ENCODE measurements around the gene BCAM.
A peak's percentile ranks its signal among the peaks of the same experiment; 100 is the strongest.

The BCAM gene

DNA sequence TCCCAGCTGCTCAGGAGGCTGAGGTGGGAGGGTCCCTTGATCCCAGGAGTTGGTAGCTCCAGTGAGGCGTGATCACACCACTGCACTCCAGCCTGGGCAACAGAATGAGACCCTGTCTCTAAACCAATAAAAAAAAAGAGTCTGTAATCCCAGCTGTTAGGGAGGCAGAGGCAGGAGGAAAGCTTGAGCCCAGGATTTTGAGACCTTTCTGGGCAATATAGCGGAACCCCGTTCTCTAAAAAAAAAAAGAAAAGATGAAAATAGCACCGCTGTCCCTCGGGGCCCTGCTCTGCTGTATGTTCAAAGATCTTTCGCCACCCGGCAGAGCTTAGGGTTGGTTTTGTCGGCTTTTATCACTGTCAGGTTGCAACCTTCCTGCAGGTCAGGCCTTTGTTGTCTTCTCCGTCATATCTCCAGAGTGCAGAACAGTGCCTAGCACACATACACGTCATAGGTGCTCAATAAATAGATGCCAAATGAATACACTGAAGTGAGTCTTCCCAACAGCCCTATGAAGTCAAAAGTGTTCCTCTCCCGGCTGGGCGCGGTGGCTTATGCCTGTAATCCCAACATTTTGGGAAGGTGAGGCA lies 13.4 kb upstream of the BCAM start:
- TF ChIP-seq, protein P1, sequence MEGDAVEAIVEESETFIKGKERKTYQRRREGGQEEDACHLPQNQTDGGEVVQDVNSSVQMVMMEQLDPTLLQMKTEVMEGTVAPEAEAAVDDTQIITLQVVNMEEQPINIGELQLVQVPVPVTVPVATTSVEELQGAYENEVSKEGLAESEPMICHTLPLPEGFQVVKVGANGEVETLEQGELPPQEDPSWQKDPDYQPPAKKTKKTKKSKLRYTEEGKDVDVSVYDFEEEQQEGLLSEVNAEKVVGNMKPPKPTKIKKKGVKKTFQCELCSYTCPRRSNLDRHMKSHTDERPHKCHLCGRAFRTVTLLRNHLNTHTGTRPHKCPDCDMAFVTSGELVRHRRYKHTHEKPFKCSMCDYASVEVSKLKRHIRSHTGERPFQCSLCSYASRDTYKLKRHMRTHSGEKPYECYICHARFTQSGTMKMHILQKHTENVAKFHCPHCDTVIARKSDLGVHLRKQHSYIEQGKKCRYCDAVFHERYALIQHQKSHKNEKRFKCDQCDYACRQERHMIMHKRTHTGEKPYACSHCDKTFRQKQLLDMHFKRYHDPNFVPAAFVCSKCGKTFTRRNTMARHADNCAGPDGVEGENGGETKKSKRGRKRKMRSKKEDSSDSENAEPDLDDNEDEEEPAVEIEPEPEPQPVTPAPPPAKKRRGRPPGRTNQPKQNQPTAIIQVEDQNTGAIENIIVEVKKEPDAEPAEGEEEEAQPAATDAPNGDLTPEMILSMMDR (IDR thresholded peaks at IDR 0.05; ENCODE audit: low read length, missing control alignments): no peak
- no peak for DNase-seq (ENCODE audit: low read depth)
- H3K4me3 ChIP-seq (replicated peaks; ENCODE audit: low read depth, low read length): no peak overlapping the region

DNA sequence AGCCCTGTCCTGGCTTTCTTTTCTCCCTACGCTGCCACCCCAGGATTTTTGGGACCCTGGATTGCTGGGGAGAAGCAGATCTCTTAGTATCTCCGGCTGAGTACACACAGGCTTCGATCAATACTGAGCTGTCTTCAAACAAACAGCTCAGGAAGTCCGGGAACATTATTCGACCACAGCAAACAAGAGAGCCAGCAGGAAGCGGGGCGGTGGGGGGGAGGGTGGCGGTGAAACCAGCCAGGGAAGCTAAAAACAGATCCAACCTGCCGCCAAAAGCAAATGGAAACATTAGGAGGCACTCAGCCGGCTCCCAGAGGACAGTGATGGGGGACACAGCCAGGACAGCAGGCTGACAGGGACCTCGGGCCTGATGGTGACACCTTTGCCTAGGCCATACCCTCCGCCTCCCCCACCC lies 12.2 kb upstream of the BCAM start:
- peak; percentile 46 for DNase-seq (ENCODE audit: low read depth)
- TF ChIP-seq, protein P1 (IDR thresholded peaks at IDR 0.05; ENCODE audit: low read length, missing control alignments): no peak
- H3K4me3 ChIP-seq (replicated peaks; ENCODE audit: low read depth, low read length): no peak overlapping the region

- TF ChIP-seq, protein P1 (IDR thresholded peaks at IDR 0.05; ENCODE audit: low read length, missing control alignments): no peak
- no peak for DNase-seq (ENCODE audit: low read depth)
- H3K4me3 ChIP-seq (replicated peaks; ENCODE audit: low read depth, low read length): no peak overlapping the region
Observed at GRCh38 chr19:44799627-44800346, 9.1 kb upstream of the BCAM start.

DNA sequence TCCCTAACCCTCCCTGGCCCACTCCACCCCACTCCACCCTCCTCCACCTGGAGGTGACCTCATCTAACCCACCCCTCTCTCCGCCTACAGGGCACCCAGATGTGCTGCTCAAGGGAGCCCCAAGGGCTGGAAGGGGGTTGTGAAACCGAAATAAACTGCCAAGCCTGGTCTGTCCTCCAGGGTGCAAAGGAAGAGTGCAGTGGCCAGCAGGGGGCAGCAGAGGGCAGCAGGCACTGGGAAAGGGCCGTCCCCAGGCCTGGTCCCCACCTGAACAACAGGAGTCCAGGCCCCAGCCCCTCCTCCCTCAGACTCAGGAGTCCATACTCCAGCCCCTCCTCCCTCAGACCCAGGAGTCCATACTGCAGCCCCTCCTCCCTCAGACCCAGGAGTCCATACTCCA lies 8.4 kb upstream of the BCAM start:
- TF ChIP-seq, protein P1 (IDR thresholded peaks at IDR 0.05; ENCODE audit: low read length, missing control alignments): peak; percentile 95
- H3K4me3 ChIP-seq (replicated peaks; ENCODE audit: low read depth, low read length): no peak overlapping the region
- DNase-seq (ENCODE audit: low read depth): peak; percentile 80

GRCh38 chr19:44803442-44804428 lies 5.2 kb upstream of the BCAM start:
- TF ChIP-seq, protein P1 (IDR thresholded peaks at IDR 0.05; ENCODE audit: low read length, missing control alignments): no peak
- no peak for DNase-seq (ENCODE audit: low read depth)
- H3K4me3 ChIP-seq (replicated peaks; ENCODE audit: low read depth, low read length): no peak overlapping the region

GRCh38 chr19:44806291-44806690 lies 2.6 kb upstream of the BCAM start:
- H3K4me3 ChIP-seq (replicated peaks; ENCODE audit: low read depth, low read length): no peak overlapping the region
- no peak for DNase-seq (ENCODE audit: low read depth)
- TF ChIP-seq, protein P1 (IDR thresholded peaks at IDR 0.05; ENCODE audit: low read length, missing control alignments): no peak
